Sciatic nerve (tissue), 2 donors: ENCODE data around the gene HLA-DRA. TPM values are rescaled to one million over a fixed set of nuclear protein-coding genes. Genes with fewer than 3 reads are reported as not detected.
A peak's percentile ranks its signal among the peaks of the same experiment; 100 is the strongest.

ENCODE experiments used
- ATAC-seq: fragments of 200-7000 bp; cut with Tn5 transposase; one replicate; pipeline ENCODE4 v1.9.1; 2020; ENCODE audit warnings: mild to moderate bottlenecking, moderate library complexity
- DNase-seq: peaks from one replicate; pipeline ENCODE4 v3.0.0-alpha.2; 2020; ENCODE audit warnings: low spot score
- intact Hi-C: fragments of 100-400 bp; cut with DNase I; formaldehyde crosslinking; loops from one replicate; pipeline ENCODE4 v1.14.2; 2022
- total RNA-seq: library from RNA; stranded (reverse); fragmentation: NEBNext Ultra II Directional; extraction: Animal tissue kit (Norgen Biotek cat#: 25700); gene quantifications from one replicate; pipeline ENCODE4 v1.2.1, GENCODE V29; 2021
- donor health status: DM: no; HTN: no; CAD: no.
- donor health status: DM: no; HTN: no; CAD: no.

Gene HLA-DRA
- 455 TPM for total RNA-seq

DNA sequence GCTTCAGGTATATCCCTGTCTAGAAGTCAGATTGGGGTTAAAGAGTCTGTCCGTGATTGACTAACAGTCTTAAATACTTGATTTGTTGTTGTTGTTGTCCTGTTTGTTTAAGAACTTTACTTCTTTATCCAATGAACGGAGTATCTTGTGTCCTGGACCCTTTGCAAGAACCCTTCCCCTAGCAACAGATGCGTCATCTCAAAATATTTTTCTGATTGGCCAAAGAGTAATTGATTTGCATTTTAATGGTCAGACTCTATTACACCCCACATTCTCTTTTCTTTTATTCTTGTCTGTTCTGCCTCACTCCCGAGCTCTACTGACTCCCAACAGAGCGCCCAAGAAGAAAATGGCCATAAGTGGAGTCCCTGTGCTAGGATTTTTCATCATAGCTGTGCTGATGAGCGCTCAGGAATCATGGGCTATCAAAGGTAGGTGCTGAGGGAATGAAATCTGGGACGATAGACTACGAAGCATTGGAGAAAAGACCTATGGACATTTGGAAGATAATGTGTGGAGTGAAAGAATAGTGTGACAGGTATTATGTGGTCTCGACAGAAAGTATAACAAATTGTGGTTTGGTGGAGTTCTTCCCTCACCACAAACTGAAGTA is at the start of gene HLA-DRA:
HLA-DRA (plus strand) TSS at position 286 of the 613 bp plus-strand sequence; CDS start at position 350, 64 bp downstream.
- DNase-seq: no peak
- intact Hi-C loops: no loop called here
- peak; percentile 83 for ATAC-seq

DNA sequence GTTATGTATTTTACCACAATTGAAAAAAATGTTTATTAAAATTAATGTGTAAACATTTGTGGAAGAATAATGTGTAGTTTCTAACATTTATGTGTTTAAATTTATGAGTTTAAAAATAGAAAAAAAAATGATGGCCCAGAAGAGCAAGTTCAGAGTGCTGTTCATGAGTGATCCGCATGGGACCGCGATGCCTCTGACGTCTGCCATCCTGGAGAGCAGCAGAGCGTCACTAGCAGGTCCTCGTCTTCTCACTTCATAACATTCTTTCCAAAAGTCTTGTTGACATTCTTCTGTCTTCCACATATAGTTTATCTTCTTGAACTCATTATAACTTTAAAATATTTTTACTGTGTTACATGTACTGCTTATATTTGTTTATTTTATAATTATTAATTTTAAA is 48.2 kb upstream of the HLA-DRA start:
- intact Hi-C loops: no loop called here
- DNase-seq (no peak), ATAC-seq (no peak)

DNA sequence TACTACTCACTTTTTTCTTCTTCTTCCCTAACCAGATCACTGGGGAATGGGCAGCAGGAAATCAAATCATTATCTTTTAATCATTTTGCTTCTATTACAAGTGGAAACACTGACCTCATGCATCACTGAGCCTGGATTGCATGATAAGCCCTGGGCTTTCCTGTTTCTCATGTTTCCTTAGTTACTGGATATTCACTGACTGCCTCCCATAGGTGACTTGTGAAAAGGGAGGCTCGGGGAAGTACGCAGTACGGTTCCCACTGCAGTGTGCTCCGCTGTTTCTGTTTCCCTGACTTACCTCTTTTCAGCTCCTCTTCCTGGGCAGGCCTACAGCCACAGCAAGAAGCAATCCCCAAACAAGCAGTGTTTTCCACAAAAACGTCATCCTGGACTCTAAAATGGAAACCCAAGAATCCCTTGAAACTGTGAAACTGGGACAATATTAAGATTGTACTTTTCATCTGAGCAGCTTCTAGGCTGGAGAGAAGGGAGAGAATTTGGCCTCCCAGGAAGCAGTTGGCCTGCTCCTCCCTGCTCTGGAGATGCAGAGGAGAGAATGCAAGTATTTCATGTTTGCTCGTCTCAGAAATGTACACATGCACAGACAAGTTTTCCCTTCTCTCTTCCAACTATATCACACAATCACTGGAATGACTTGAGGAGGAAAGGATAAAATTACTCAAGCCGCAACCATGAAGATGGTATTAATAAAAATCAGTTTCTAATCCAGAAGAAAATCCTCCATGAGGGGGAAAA is 45.8 kb upstream of the HLA-DRA start:
- ATAC-seq (peak; percentile 75), DNase-seq (no peak)
- intact Hi-C loops: no loop called here

DNA sequence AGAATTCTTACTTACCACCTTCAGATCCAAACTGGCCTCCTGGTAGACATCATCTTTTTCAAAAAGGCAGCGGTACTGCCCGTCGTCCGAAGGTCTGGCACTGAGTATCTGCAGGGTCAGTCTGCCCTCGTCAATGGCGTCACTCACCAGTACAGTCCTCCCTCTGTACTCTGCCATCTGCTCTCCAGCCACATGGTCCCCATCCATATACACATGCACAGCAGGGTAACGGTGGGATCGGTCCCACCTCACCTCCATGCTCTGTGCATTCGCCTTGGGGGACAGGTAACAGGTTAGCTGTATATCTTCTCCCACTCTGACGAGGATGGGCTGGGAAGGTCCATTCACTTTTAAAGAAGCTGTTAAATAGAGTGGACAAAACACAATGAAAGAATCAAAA is 43.7 kb upstream of the HLA-DRA start:
- intact Hi-C loops: no loop called here
- ATAC-seq (no peak), DNase-seq (no peak)

DNA sequence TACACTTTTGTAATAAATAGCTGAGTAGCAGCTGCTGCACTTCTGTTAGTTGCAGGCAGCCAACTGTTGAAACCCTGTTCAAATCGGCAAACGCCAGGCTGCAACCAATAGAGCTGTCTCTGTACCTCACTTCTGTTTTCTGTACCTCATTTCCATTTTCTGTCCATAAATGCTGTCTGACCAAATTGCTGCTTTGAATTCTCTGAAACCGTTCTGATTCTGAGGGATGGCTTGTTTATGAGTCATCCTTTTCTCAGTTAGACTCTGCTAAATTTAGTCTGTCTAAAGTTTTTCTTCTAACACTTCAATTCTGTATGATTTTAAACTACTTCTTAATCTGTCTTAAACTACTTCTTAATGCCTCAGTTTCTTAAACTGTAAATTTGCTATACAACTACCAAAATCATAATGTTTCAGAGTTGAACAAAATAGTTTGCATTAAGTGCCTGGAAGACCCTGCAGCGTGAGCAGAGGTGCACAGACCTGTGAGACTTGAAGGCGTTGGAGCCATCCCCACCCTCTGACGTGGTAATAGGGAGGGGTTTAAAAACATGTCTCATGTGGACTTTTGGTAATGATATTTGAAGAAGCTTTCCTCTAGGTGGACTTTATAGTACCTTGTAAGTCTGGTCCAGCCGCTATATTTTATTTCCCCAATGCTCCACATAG is 42.3 kb upstream of the HLA-DRA start:
- no peak for ATAC-seq
- no peak for DNase-seq
- intact Hi-C loops: no loop called here

DNA sequence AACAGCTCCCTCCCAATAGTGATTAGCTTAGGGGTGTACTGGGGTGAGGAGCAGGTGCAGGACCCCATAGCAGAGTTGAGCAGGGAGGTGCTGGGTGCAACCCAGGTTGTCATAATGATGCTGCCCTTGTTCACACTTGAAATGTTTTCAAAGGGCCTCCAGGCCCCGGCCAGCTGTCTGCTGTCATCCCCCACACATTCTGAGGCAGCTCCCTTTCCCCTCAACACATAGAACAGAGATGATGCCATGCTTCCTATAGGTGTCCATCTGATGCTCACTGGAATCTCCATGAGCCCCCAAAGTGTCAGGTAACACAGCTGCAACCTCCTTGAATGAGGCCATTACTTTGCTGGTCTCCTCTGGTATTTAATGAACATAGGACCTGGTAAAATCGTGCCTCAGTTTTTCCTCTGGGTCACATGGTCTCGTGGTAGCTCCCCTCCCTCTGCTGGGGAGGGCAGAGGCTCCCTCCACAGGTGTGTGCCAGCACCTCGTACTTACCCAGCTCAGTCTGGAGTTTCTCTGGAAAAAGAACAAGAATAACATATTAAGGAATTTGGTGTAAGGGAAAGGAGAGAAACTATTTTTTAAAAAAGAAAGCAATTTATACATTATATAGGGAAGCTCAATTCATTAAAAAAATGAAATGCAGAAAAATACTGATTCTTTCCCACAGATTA is 38.3 kb upstream of the HLA-DRA start:
- no peak for DNase-seq
- no peak for ATAC-seq
- intact Hi-C loops: no loop called here

DNA sequence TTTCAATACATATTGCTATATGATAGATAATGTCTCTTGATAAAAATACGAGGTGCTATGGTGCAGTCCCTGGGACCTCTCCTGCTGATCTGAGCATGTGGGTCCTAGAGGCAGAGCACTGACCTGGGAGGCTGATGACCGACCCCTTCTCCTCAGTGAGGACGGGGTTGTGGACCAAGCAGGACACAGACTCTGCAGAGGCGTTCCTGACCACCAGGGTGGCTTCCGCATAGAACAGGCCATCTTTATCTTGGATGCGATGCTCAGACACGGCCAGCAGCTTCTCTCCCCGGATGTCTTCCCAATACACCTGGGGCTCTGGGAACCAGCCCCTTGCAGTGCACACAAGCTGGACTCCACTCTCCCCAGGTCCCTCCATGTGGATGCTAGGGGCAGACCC is 36.9 kb upstream of the HLA-DRA start:
- DNase-seq: no peak
- intact Hi-C loops: no loop called here
- ATAC-seq: no peak

DNA sequence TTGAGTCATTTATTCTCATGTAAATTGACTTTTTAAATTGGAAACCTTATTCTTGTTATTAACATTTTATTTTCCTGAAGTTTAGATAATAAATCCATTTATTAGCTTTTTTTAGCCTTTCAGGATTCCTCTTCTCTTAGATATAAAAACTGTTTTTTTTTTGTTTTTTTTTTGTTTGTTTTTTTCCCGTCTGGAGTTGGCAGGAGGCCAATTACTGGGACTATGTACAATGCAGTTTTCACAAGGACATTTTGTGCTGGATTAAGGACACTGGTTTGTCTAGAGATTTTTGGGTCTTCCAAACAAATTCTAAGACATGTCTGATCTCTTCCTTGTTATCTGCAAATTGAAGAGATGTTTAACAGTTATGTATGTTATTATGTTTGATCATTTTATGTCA is 34.0 kb upstream of the HLA-DRA start:
- DNase-seq: no peak
- intact Hi-C loops: no loop called here
- no peak for ATAC-seq

DNA sequence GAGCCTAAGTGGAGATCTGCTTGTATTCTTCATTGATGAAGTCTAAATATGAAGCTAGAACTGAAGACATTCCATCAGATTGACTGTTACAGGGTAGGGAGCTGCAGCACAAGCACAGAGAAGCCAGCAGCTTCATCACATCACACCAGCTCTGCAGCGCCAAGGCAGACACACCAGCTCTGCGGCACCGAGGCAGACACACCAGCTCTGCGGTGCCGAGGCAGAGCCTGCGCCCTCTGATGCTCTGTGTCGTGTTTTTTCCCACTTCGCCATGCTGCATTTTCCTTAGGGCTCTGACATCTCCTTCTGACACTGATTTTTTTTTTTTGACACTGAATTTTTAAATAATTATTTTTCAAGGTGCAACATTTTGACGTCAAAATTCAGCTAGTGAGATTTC is 33.5 kb upstream of the HLA-DRA start:
- intact Hi-C loops: no loop called here
- DNase-seq: no peak
- ATAC-seq: no peak

DNA sequence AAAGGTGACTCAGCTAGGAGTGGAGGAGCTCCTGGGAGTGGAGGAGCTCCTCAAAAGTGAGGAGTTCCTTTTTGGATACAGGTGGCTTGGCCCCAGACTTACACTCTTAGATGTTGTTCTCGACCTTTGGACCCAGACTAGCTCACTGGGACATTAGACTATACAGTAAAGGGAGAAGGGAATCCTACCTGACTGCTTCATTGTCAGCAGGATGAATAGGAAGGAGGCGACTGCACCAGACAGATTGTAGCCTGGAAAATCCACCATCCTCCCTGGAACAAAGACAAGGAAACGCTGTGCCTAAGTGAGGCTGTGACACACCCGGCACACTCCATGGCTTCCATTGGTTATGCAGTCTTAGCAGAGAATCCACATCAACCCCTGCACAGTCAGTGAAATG is 32.8 kb upstream of the HLA-DRA start, which contains the start of gene BTNL2:
BTNL2 (minus strand) TSS at position 325 of the 400 bp plus-strand sequence; CDS start at position 267, 58 bp downstream.
- intact Hi-C loops: no loop called here
- ATAC-seq (no peak), DNase-seq (no peak)

DNA sequence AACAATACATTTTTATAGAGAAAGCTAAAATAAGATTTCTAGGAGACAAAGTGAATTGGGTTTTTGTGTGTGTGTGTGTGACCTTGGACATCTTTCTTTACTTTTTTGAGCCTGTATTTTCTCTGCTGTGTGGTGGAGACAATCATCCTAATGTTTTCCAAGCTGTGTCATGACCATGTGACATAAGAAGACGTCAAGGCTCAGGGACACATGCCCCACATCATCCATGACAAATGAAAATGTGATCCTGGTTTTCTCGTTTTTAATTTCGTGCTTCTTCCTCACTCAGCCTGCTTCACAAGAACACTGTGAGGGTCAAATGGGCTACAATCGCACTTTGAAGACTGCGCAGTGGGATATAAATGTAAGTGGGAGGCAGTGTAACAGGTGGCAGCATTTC is 28.8 kb upstream of the HLA-DRA start:
- DNase-seq (no peak), ATAC-seq (no peak)
- intact Hi-C loops: loop anchor here (10.0 kb wide), 1 partner anchor 384 kb away; no protein-coding TSS in a partner anchor

DNA sequence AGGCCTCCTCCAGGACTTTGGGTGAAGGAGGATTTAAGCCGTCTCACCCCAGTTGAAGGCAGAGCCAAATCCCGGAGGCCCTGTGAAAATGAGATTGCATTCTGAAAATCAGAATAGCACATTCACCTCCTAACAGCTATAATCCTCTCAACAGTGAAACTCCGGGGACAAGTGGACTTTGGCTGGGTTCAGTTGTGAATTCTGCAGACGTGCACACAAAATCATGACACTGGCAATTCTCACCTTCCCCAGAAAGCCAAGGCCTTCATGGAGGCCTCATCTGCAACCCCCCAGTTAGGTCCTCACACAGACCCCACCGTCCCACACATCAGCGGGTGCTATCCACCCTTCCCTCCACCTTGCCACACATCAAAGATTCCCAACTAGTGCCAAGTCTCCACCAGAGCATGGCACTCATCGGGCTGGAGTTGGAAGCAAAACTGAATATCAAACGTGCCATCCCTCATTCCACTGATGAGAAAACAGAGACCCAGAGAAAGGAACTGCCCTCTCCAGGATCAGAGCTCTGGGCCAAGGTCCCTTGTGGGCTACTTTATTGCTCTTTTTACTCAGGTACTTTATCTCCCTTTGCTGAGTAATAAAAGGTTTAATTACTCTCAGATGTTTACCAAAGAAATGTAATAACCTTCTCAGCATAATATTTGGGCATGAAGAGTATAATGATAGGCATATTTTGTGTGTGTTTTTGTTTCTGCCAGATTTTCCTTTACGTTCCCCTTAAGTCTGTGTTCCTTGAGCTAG is 27.9 kb upstream of the HLA-DRA start:
- ATAC-seq (no peak), DNase-seq (no peak)
- intact Hi-C loops: loop anchor here (10.0 kb wide), 1 partner anchor 383 kb away; no protein-coding TSS in a partner anchor

DNA sequence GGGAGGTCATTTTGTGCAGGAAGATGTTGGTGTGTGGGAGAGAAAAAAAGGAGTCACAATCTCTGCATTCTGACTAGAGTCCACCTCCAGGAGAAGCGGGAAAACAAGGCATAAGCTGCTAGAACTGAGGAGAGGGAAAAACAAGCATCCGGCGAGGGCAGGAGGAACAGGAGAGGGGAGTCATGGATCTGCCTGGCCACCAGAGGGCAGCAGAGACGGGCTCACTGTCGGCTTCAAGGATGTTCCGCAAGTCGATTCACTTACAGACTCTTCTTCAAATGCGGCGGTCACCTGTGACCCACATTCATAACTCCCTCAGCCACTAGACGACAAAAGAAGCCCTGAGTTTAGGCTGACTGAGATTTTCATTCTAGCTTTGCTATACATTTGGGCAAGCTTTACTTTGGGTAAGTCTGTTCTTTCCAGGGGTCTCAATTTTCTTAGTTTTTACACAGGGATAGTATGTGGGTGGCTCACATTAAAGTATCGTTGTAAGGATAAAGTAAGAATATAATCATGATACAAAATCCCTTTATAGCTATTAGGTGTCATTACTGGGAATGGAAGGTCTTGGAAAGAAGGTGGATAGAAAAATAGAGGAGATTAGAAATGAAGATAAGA is 26.1 kb upstream of the HLA-DRA start:
- ATAC-seq: peak; percentile 91
- intact Hi-C loops: loop anchor here (10.0 kb wide), 1 partner anchor 381 kb away; no protein-coding TSS in a partner anchor
- DNase-seq: peak; percentile 89

DNA sequence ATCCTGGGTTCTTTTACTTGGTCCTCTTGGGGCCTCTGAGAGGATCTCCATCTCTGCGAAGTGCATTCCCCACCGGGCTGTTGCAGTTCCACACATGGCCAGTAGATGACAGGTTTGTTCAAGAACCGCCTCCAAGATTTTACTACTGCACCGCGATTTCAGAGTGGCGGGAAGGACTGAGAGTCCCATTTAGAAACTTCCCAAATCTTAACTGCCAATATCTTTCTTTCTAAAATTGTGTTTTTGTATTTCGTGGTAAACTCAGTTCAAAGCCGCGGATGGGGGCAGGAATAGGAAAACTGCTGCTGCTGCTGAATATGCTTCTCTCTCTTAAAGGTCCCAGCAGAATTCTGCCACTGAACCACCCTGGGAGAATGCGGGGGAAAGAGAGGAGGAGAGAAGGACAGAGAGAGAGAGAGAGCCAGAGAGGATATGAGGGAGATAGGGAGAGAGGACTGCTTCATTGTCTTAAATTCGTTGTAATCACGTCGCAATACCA is 24.1 kb upstream of the HLA-DRA start:
- ATAC-seq (peak; percentile 84), DNase-seq (peak; percentile 89)
- intact Hi-C loops: loop anchor here (10.0 kb wide), 1 partner anchor 379 kb away; no protein-coding TSS in a partner anchor

DNA sequence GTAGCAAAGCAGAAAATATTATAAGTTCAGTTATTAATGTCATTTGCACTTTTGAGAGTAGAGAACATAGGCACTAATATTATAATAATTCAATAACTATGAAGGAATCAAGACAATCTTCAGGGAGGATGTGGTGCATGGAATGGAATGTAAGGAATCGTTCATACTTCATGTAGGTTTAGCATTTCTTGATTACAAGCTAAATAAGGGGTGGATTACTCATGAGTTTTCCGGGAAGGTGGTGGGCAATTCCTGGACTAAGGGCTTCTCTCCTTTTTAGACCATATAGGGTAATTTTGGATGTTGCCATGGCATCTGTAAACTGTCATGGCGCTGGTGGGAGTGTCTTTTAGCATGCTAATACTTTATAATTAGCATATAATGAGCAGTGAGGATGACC is 23.7 kb upstream of the HLA-DRA start:
- no peak for ATAC-seq

DNA sequence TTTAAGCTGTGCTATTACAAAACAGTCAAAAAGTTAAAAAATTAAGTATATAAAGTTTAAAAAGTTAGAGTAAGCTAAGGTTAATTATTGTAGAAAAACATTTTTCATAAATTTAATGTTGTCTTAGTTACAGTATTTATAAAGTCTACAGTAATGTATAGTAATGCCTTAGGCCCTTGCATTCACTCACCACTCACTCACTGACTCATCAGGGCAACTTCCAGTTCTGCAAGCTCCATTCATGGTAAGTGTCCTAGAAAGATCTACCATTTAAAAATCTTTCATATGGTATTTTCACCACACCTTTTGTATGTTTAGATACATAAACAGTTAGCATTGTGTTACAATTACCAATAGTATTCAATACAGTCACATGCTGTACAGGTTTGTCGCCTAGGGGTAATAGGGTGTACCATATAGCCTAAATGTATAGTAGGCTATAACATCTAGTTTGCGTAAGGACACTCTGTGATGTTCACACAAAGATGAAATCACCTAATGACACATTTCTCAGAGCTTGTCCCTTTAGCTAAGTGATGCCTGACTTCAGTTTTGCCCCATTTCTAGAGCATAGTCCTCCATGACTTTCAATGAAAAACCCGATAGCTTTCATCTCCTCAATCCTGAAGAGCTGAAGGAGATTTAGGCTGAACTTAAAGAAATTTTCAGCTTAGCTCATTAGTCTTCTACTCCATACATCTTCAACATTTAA is 14.9 kb upstream of the HLA-DRA start:
- intact Hi-C loops: no loop called here
- no peak for DNase-seq

More for the DNA sequence above, 23.7 kb upstream of the HLA-DRA start:
- no peak for DNase-seq
- intact Hi-C loops: loop anchor here (10.0 kb wide), 1 partner anchor 379 kb away; no protein-coding TSS in a partner anchor

DNA sequence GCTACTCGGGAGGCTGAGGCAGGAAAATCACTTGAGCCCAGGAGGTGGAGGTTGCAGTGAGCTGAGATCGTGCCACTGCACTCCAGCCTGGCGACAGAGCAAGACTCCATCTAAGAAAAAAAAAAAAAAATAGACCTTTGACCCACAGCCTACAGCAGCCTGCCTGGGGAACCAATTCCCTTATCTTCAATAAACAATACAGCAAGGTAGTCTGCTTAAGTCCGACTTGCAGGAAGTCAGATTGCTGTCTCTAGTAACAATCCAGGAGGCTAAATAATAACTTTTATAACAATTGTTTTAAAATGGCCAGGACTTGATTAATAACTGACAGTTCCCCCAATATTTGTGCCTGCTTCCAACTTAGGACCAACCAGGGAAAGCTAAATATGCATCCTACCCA is 13.3 kb upstream of the HLA-DRA start:
- DNase-seq (no peak), ATAC-seq (no peak)
- intact Hi-C loops: no loop called here

More for the DNA sequence above, 14.9 kb upstream of the HLA-DRA start:
- no peak for ATAC-seq
